PC-3 (cell line): ENCODE results near the gene PAK4.

Experiments
- CTCF ChIP-seq: fragments of 300-600 bp; sonication (generic); conservative IDR thresholded peaks from 2 replicates; pipeline ENCODE4 v1.5.1; 2017; ENCODE audit warnings: antibody characterized with exemption, low read depth, mild to moderate bottlenecking, low read length
- EZH2 ChIP-seq: fragments of 300-600 bp; sonication (generic); IDR thresholded peaks from one replicate; pipeline ENCODE4 v1.6.1; 2017; ENCODE audit warnings: antibody characterized with exemption, mild to moderate bottlenecking, low read length; ENCODE audit not compliant: unreplicated experiment

- TF ChIP-seq CTCF, result no peak
- TF ChIP-seq EZH2, result no peak
Observed at GRCh38 chr19:39171479-39172465, 46.2 kb downstream of the PAK4 start.
